Nephron (organoid): ENCODE measurements around the gene OLIG2.

ENCODE experiments used
- H3K27ac Mint-ChIP-seq, 3 experiments: 2 replicates each; pipeline ENCODE4 v1.8.0; 2020; ENCODE audit warnings: mixed read lengths in 3 of 3, mild to moderate bottlenecking in 2 of 3, moderate library complexity in 1 of 3
- H3K27me3 Mint-ChIP-seq: 2 replicates; pipeline ENCODE4 v1.8.0; 2021; ENCODE audit warnings: low read depth, mild to moderate bottlenecking, moderate library complexity, mixed read lengths
- H3K36me3 Mint-ChIP-seq: 2 replicates; pipeline ENCODE4 v1.8.0; 2020; ENCODE audit warnings: low read depth, mixed read lengths
- H3K4me1 Mint-ChIP-seq: 2 replicates; pipeline ENCODE4 v1.8.0; 2020; ENCODE audit warnings: mixed read lengths
- H3K4me3 Mint-ChIP-seq, 3 experiments: 2 replicates each; pipeline ENCODE4 v1.8.0; 2020; ENCODE audit warnings: mild to moderate bottlenecking in 3 of 3, mixed read lengths in 3 of 3, moderate library complexity in 2 of 3
- H3K9me3 Mint-ChIP-seq: 2 replicates; pipeline ENCODE4 v1.8.0; 2020; ENCODE audit warnings: mixed read lengths
- CTCF ChIP-seq, 3 experiments: fragments of 200-600 bp; sonication (generic); IDR thresholded peaks; one replicate each; pipeline ENCODE4 v1.5.0; 2021; ENCODE audit warnings: antibody characterized with exemption in 3 of 3; ENCODE audit not compliant: unreplicated experiment in 3 of 3

Gene OLIG2

GRCh38 chr21:33031152-33031911, 5.6 kb downstream of the OLIG2 start:
- H3K4me1 Mint-ChIP-seq: peaks cover under 1% of the 10 kb centered on the region
- no peak overlapping the region for H3K27ac Mint-ChIP-seq
- no peak overlapping the region for H3K4me3 Mint-ChIP-seq
- peaks cover 95% of the 10 kb centered on the region for H3K27me3 Mint-ChIP-seq
- TF ChIP-seq CTCF (IDR thresholded peaks at IDR 0.05; ENCODE audit: unreplicated experiment in 3 of 3): no peak
- H3K36me3 Mint-ChIP-seq: no peaks in the 10 kb centered on the region
- H3K9me3 Mint-ChIP-seq: no peaks in the 10 kb centered on the region

- H3K4me1 Mint-ChIP-seq: no peaks in the 10 kb centered on the region
- no peak overlapping the region for H3K27ac Mint-ChIP-seq
- H3K27me3 Mint-ChIP-seq: peaks cover 98% of the 10 kb centered on the region
- no peak for TF ChIP-seq CTCF (IDR thresholded peaks at IDR 0.05; ENCODE audit: unreplicated experiment in 3 of 3)
- H3K36me3 Mint-ChIP-seq: no peaks in the 10 kb centered on the region
- no peak overlapping the region for H3K4me3 Mint-ChIP-seq
- no peaks in the 10 kb centered on the region for H3K9me3 Mint-ChIP-seq
Measured at GRCh38 chr21:33032434-33033047, 6.8 kb downstream of the OLIG2 start.

GRCh38 chr21:33033094-33033951, 7.6 kb downstream of the OLIG2 start:
- H3K36me3 Mint-ChIP-seq: no peaks in the 10 kb centered on the region
- no peak overlapping the region for H3K4me3 Mint-ChIP-seq
- no peak overlapping the region for H3K27ac Mint-ChIP-seq
- no peak for TF ChIP-seq CTCF (IDR thresholded peaks at IDR 0.05; ENCODE audit: unreplicated experiment in 3 of 3)
- peaks cover 95% of the 10 kb centered on the region for H3K27me3 Mint-ChIP-seq
- no peaks in the 10 kb centered on the region for H3K9me3 Mint-ChIP-seq
- H3K4me1 Mint-ChIP-seq: no peaks in the 10 kb centered on the region

- Mint-ChIP-seq H3K27me3 (peaks cover 94% of the 10 kb centered on the region), H3K36me3 (no peaks in the 10 kb centered on the region), H3K9me3 (no peaks in the 10 kb centered on the region), H3K27ac (no peak overlapping the region), H3K4me1 (no peaks in the 10 kb centered on the region), H3K4me3 (no peak overlapping the region)
- TF ChIP-seq CTCF (IDR thresholded peaks at IDR 0.05; ENCODE audit: unreplicated experiment in 3 of 3): no peak
Measured at GRCh38 chr21:33033961-33034413, 8.3 kb downstream of the OLIG2 start.

- H3K27me3 Mint-ChIP-seq: peaks cover 92% of the 10 kb centered on the region
- H3K9me3 Mint-ChIP-seq: peaks cover 2% of the 10 kb centered on the region
- no peak for TF ChIP-seq CTCF (IDR thresholded peaks at IDR 0.05; ENCODE audit: unreplicated experiment in 3 of 3)
- no peak overlapping the region for H3K27ac Mint-ChIP-seq
- no peaks in the 10 kb centered on the region for H3K36me3 Mint-ChIP-seq
- no peaks in the 10 kb centered on the region for H3K4me1 Mint-ChIP-seq
- H3K4me3 Mint-ChIP-seq: no peak overlapping the region
Measured at GRCh38 chr21:33035147-33035546, 9.4 kb downstream of the OLIG2 start.
